ENCODE measurements around the gene NANOGP8.
"Not testable (repeated sequence)": the region's sequence is repeated elsewhere in the genome, so short reads cannot be mapped to it uniquely, and the experiment has no call there.

NANOGP8 gene

GRCh38 chr15:35090104-35090807 is 5.2 kb upstream of the NANOGP8 start:
- Histone ChIP-seq H3K4me3 (ENCODE audit: low read depth in 1 of 2, low read length in 2 of 2) (no peak overlapping the region), H3K36me3 (ENCODE audit: insufficient read depth, low read length) (no peaks in the 10 kb centered on the region), H3K4me2 (ENCODE audit: insufficient read depth, low read length) (no peak overlapping the region), H3K4me1 (ENCODE audit: insufficient read depth, low read length) (no peaks in the 10 kb centered on the region), H3K79me2 (ENCODE audit: insufficient read depth, low read length) (no peaks in the 10 kb centered on the region), H3K9me3 (ENCODE audit: insufficient read depth, low read length, severe bottlenecking) (no peaks in the 10 kb centered on the region), H3K27me3 (ENCODE audit: insufficient read depth, low read length, poor library complexity) (no peaks in the 10 kb centered on the region), H3K9ac (ENCODE audit: low read depth, low read length) (no peak overlapping the region), H4K20me1 (ENCODE audit: insufficient read depth, low read length) (no peaks in the 10 kb centered on the region), H3K27ac (ENCODE audit: low read length) (no peak overlapping the region), H2AFZ (ENCODE audit: low read depth, low read length) (no peak overlapping the region)
- no peak for DNase-seq
- ATAC-seq (ENCODE audit: insufficient read depth, low read depth), result no peak
- no peak for TF ChIP-seq EZH2 (IDR thresholded peaks at IDR 0.05; ENCODE audit: borderline replicate concordance, low read depth, low read length, severe bottlenecking)

DNA sequence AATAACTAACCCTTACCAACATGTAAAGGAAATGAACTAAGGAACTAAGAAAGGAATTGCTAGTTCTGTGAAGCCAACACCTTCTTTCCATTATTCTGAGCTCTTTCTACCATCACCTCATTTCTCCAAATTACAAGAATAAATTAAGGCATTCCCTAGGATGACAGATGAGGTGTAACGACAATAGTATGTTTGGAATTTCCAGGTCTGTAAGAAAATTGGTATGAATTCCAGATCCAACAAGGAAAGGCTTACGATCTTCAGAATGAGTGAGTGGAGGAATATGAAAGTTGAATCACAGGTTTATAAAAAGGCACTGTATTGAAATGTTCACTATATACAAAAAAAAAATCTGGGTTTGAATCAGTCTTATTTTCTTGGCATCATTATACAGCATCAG is 4.5 kb upstream of the NANOGP8 start:
- no peaks in the 10 kb centered on the region for H4K20me1 ChIP-seq (ENCODE audit: insufficient read depth, low read length)
- H3K79me2 ChIP-seq (ENCODE audit: insufficient read depth, low read length), result no peaks in the 10 kb centered on the region
- H3K4me2 ChIP-seq (ENCODE audit: insufficient read depth, low read length), result no peak overlapping the region
- no peaks in the 10 kb centered on the region for H3K27me3 ChIP-seq (ENCODE audit: insufficient read depth, low read length, poor library complexity)
- no peaks in the 10 kb centered on the region for H3K4me1 ChIP-seq (ENCODE audit: insufficient read depth, low read length)
- H3K9me3 ChIP-seq (ENCODE audit: insufficient read depth, low read length, severe bottlenecking), result no peaks in the 10 kb centered on the region
- TF ChIP-seq, protein P1, sequence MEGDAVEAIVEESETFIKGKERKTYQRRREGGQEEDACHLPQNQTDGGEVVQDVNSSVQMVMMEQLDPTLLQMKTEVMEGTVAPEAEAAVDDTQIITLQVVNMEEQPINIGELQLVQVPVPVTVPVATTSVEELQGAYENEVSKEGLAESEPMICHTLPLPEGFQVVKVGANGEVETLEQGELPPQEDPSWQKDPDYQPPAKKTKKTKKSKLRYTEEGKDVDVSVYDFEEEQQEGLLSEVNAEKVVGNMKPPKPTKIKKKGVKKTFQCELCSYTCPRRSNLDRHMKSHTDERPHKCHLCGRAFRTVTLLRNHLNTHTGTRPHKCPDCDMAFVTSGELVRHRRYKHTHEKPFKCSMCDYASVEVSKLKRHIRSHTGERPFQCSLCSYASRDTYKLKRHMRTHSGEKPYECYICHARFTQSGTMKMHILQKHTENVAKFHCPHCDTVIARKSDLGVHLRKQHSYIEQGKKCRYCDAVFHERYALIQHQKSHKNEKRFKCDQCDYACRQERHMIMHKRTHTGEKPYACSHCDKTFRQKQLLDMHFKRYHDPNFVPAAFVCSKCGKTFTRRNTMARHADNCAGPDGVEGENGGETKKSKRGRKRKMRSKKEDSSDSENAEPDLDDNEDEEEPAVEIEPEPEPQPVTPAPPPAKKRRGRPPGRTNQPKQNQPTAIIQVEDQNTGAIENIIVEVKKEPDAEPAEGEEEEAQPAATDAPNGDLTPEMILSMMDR (IDR thresholded peaks at IDR 0.05; ENCODE audit: borderline replicate concordance, extremely low read depth, low read length, poor library complexity, severe bottlenecking), result no peak
- no peak for TF ChIP-seq EZH2 (IDR thresholded peaks at IDR 0.05; ENCODE audit: borderline replicate concordance, low read depth, low read length, severe bottlenecking)
- H2AFZ ChIP-seq (ENCODE audit: low read depth, low read length), result no peak overlapping the region
- no peak overlapping the region for H3K4me3 ChIP-seq (ENCODE audit: low read depth in 1 of 2, low read length in 2 of 2)
- H3K36me3 ChIP-seq (ENCODE audit: insufficient read depth, low read length), result no peaks in the 10 kb centered on the region
- ATAC-seq (ENCODE audit: insufficient read depth, low read depth) (no peak), DNase-seq (no peak)
- no peak overlapping the region for H3K27ac ChIP-seq (ENCODE audit: low read length)
- H3K9ac ChIP-seq (ENCODE audit: low read depth, low read length), result no peak overlapping the region

- Histone ChIP-seq H3K4me2 (ENCODE audit: insufficient read depth, low read length) (no peak overlapping the region), H2AFZ (ENCODE audit: low read depth, low read length) (no peak overlapping the region), H3K27ac (ENCODE audit: low read length) (no peak overlapping the region), H3K36me3 (ENCODE audit: insufficient read depth, low read length) (no peaks in the 10 kb centered on the region), H3K9me3 (ENCODE audit: insufficient read depth, low read length, severe bottlenecking) (no peaks in the 10 kb centered on the region), H3K27me3 (ENCODE audit: insufficient read depth, low read length, poor library complexity) (no peaks in the 10 kb centered on the region), H3K9ac (ENCODE audit: low read depth, low read length) (no peak overlapping the region), H4K20me1 (ENCODE audit: insufficient read depth, low read length) (no peaks in the 10 kb centered on the region), H3K79me2 (ENCODE audit: insufficient read depth, low read length) (no peaks in the 10 kb centered on the region), H3K4me3 (ENCODE audit: low read depth in 1 of 2, low read length in 2 of 2) (no peak overlapping the region), H3K4me1 (ENCODE audit: insufficient read depth, low read length) (no peaks in the 10 kb centered on the region)
- no peak for ATAC-seq (ENCODE audit: insufficient read depth, low read depth)
- TF ChIP-seq, protein P1 (IDR thresholded peaks at IDR 0.05; ENCODE audit: borderline replicate concordance, extremely low read depth, low read length, poor library complexity, severe bottlenecking), result no peak
- no peak for TF ChIP-seq EZH2 (IDR thresholded peaks at IDR 0.05; ENCODE audit: borderline replicate concordance, low read depth, low read length, severe bottlenecking)
- no peak for DNase-seq
Measured at GRCh38 chr15:35088329-35088728, 3.2 kb upstream of the NANOGP8 start.

- Histone ChIP-seq H3K36me3 (ENCODE audit: insufficient read depth, low read length) (no peaks in the 10 kb centered on the region), H3K4me2 (ENCODE audit: insufficient read depth, low read length) (no peak overlapping the region), H2AFZ (ENCODE audit: low read depth, low read length) (no peak overlapping the region)
Measured at GRCh38 chr15:35087759-35088158, 2.7 kb upstream of the NANOGP8 start.

GRCh38 chr15:35082371-35083348 is 2.4 kb downstream of the NANOGP8 start:
- not testable (repeated sequence) for H3K9me3 ChIP-seq (ENCODE audit: insufficient read depth, low read length, severe bottlenecking); H4K20me1 ChIP-seq (ENCODE audit: insufficient read depth, low read length); H3K4me3 ChIP-seq (ENCODE audit: low read depth in 1 of 2, low read length in 2 of 2); ATAC-seq (ENCODE audit: insufficient read depth, low read depth); H3K9ac ChIP-seq (ENCODE audit: low read depth, low read length); H3K27me3 ChIP-seq (ENCODE audit: insufficient read depth, low read length, poor library complexity); H3K4me1 ChIP-seq (ENCODE audit: insufficient read depth, low read length); H3K4me2 ChIP-seq (ENCODE audit: insufficient read depth, low read length); DNase-seq; H3K79me2 ChIP-seq (ENCODE audit: insufficient read depth, low read length); H3K27ac ChIP-seq (ENCODE audit: low read length); H2AFZ ChIP-seq (ENCODE audit: low read depth, low read length); H3K36me3 ChIP-seq (ENCODE audit: insufficient read depth, low read length)

More at GRCh38 chr15:35087759-35088158, 2.7 kb upstream of the NANOGP8 start:
- H3K4me3 ChIP-seq (ENCODE audit: low read depth in 1 of 2, low read length in 2 of 2), result no peak overlapping the region
- no peak overlapping the region for H3K27ac ChIP-seq (ENCODE audit: low read length)
- H3K79me2 ChIP-seq (ENCODE audit: insufficient read depth, low read length), result no peaks in the 10 kb centered on the region
- TF ChIP-seq EZH2 (IDR thresholded peaks at IDR 0.05; ENCODE audit: borderline replicate concordance, low read depth, low read length, severe bottlenecking), result no peak
- TF ChIP-seq, protein P1 (IDR thresholded peaks at IDR 0.05; ENCODE audit: borderline replicate concordance, extremely low read depth, low read length, poor library complexity, severe bottlenecking), result no peak
- H3K9me3 ChIP-seq (ENCODE audit: insufficient read depth, low read length, severe bottlenecking), result no peaks in the 10 kb centered on the region
- no peaks in the 10 kb centered on the region for H3K4me1 ChIP-seq (ENCODE audit: insufficient read depth, low read length)
- no peaks in the 10 kb centered on the region for H3K27me3 ChIP-seq (ENCODE audit: insufficient read depth, low read length, poor library complexity)
- no peaks in the 10 kb centered on the region for H4K20me1 ChIP-seq (ENCODE audit: insufficient read depth, low read length)
- DNase-seq (no peak), ATAC-seq (ENCODE audit: insufficient read depth, low read depth) (no peak)
- H3K9ac ChIP-seq (ENCODE audit: low read depth, low read length), result no peak overlapping the region
